ENCODE measurements around the gene UST. TPM values are rescaled to one million over a fixed set of nuclear protein-coding genes. Genes with fewer than 3 reads are reported as not detected.

Gene UST
- total and polyA plus RNA-seq, 2 of the 8 experiments (the other 6 are each of a cell fraction or from before 2014, with no cell fraction given): 13.5 to 34.5 TPM

DNA sequence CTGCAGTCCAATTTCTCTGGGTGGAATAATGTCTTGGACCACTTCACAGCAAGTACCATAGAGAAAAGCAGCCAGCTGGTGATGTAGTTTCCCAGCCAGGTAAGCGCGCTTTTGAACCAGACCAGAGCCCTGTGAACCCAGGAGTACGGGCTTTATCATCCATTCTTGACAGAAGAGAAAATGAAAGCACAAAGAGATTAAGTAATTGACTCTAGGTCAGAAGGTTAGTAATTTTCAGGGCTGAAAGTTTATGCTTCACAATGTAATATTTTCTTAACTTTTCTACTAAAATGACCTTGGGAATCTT, 7.1 kb upstream of the UST start:
- Histone ChIP-seq H3K36me3 (ENCODE audit: control insufficient read depth in 2 of 4, insufficient read depth in 4 of 4, low read length in 3 of 4) (no peaks in the 10 kb centered on the region), H3K9me3 (ENCODE audit: insufficient read depth in 2 of 2, low read depth in 1 of 2, low read length in 1 of 2) (no peaks in the 10 kb centered on the region), H3K9ac (replicated peaks in 1 of 4; ENCODE audit: extremely low read depth in 1 of 4, low read depth in 3 of 4, low read length in 3 of 4) (no peak overlapping the region), H3K18ac (ENCODE audit: extremely low read depth, low read length) (no peak overlapping the region), H2BK5ac (ENCODE audit: low read depth, low read length) (no peak overlapping the region), H2AFZ (ENCODE audit: low read length) (no peak overlapping the region), H2BK15ac (ENCODE audit: low read length) (no peak overlapping the region), H3K79me1 (ENCODE audit: low read depth, low read length) (no peaks in the 10 kb centered on the region), H3K27ac (ENCODE audit: low read depth, low read length) (no peak overlapping the region), H3K27me3 (replicated peaks in 1 of 4; ENCODE audit: control insufficient read depth in 3 of 4, extremely low read depth in 1 of 4, insufficient read depth in 3 of 4, low read length in 3 of 4) (no peaks in the 10 kb centered on the region), H4K8ac (ENCODE audit: extremely low read depth, insufficient read depth, low read length) (no peak overlapping the region), H3K23me2 (ENCODE audit: low read depth, low read length) (no peaks in the 10 kb centered on the region), H3K4me3 (ENCODE audit: extremely low read depth in 1 of 4, insufficient read depth in 2 of 4, low read depth in 3 of 4, low read length in 4 of 4) (no peak overlapping the region), H3K4ac (replicated peaks; ENCODE audit: insufficient read length, low read depth, low read length) (no peak overlapping the region), H2BK20ac (ENCODE audit: low read length) (no peak overlapping the region), H4K20me1 (replicated peaks in 1 of 2; ENCODE audit: control insufficient read depth in 1 of 2, insufficient read depth in 2 of 2, low read length in 2 of 2) (no peaks in the 10 kb centered on the region), H3K14ac (ENCODE audit: insufficient read length) (no peak overlapping the region), H4K5ac (ENCODE audit: insufficient read length, low read depth, low read length) (no peak overlapping the region), H3K79me2 (ENCODE audit: control insufficient read depth in 1 of 2, insufficient read depth in 2 of 2, low read length in 2 of 2) (no peaks in the 10 kb centered on the region), H3K23ac (ENCODE audit: insufficient read length) (no peak overlapping the region), H2BK12ac (ENCODE audit: low read depth, low read length) (no peak overlapping the region), H2BK120ac (replicated peaks; ENCODE audit: low read depth, low read length) (no peak overlapping the region), H3K56ac (replicated peaks; ENCODE audit: insufficient read length, low read depth, low read length) (no peak overlapping the region), H3K4me2 (ENCODE audit: insufficient read depth in 1 of 2, low read depth in 2 of 2, low read length in 2 of 2) (no peak overlapping the region), H4K91ac (replicated peaks; ENCODE audit: insufficient read length, low read length) (no peak overlapping the region), H3K4me1 (replicated peaks in 1 of 4; ENCODE audit: control insufficient read depth in 3 of 4, insufficient read depth in 4 of 4, low read length in 3 of 4) (peaks cover 0 to 1% (median 0%) of the 10 kb centered on the region in 4 experiments; a peak in 1 of 7 replicates), H2AK5ac (ENCODE audit: low read depth, low read length) (no peak overlapping the region)
- no peak for FAIRE-seq
- DNase-seq (ENCODE audit: low read depth in 1 of 2, low spot score in 2 of 2): no peak
- WGBS, 2 experiments (ENCODE audit: extremely low coverage in 1 of 2, insufficient coverage in 1 of 2, insufficient read length in 1 of 2, insufficient replicate concordance in 2 of 2, low coverage in 1 of 2, low lambda C conversion rate in 2 of 2, missing lambda C conversion rate in 1 of 2): 94% methylated on average over 3 of the region's 3 CpGs; no CpG with 5 or more reads in 1 of the 2 experiments
- ChIA-PET CTCF (ENCODE audit: partially characterized antibody) (interaction anchor here (0.6 to 1.6 kb wide), 5 partner anchors 21 to 286 kb away, joined by 3 to 5 read pairs (median 4); no protein-coding TSS in a partner anchor), POLR2A (ENCODE audit: partially characterized antibody) (interaction anchor here (0.6 kb wide), 1 partner anchor 25 kb away, joined by 5 read pairs; no protein-coding TSS in a partner anchor)
- TF ChIP-seq RNF2 (IDR thresholded peaks at IDR 0.05; ENCODE audit: borderline replicate concordance, low read depth, low read length, missing control alignments, poor library complexity, severe bottlenecking) (no peak), BRCA1 (IDR thresholded peaks at IDR 0.05; ENCODE audit: low read depth, low read length) (no peak)

All from H1 (cell line).